ENCODE results near the gene GP9. TPM values are rescaled to one million over a fixed set of nuclear protein-coding genes. Genes with fewer than 3 reads are reported as not detected.

GP9 gene
- total RNA-seq, 4 donors from 2014 or later = not detected

DNA sequence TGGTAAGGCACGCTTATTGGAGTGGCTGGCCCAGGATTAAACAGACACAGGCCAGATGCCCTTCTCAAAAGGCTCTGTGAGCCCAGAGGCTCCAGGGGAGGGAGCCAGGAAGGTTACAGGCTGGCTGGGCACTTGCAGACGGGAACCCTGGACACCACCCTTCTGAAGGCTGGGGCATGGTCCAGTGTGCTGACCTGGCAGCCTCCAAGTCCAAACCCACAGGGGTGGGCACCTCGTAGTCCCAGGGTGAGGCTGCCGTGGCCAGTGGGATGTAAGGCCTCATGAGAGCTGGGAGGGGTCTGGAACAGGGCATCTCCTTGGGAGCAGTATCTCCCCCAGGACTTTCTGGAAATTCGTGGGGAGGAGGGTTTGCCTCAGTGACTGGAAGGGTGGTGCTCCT is 39.9 kb upstream of the GP9 start:
- intact Hi-C loops (cut with DNase I; ENCODE audit: low total_unique reads) = no loop called here
- no peak for DNase-seq (ENCODE audit: low spot score in 2 of 2)
- H3K4me3 ChIP-seq (ENCODE audit: low read depth, poor library complexity, severe bottlenecking) = no peak overlapping the region
- TF ChIP-seq, protein P1, sequence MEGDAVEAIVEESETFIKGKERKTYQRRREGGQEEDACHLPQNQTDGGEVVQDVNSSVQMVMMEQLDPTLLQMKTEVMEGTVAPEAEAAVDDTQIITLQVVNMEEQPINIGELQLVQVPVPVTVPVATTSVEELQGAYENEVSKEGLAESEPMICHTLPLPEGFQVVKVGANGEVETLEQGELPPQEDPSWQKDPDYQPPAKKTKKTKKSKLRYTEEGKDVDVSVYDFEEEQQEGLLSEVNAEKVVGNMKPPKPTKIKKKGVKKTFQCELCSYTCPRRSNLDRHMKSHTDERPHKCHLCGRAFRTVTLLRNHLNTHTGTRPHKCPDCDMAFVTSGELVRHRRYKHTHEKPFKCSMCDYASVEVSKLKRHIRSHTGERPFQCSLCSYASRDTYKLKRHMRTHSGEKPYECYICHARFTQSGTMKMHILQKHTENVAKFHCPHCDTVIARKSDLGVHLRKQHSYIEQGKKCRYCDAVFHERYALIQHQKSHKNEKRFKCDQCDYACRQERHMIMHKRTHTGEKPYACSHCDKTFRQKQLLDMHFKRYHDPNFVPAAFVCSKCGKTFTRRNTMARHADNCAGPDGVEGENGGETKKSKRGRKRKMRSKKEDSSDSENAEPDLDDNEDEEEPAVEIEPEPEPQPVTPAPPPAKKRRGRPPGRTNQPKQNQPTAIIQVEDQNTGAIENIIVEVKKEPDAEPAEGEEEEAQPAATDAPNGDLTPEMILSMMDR (IDR thresholded peaks at IDR 0.05) = no peak
- TF ChIP-seq POLR2A (IDR thresholded peaks at IDR 0.05) = no peak
- 47 to 62% methylated on average over 5 of the region's 5 CpGs for WGBS, 2 donors

GRCh38 chr3:129021140-129021551 is 39.4 kb upstream of the GP9 start:
- intact Hi-C loops (cut with DNase I; ENCODE audit: low total_unique reads) = no loop called here
- DNase-seq (ENCODE audit: low spot score in 2 of 2) = no peak
- no peak for TF ChIP-seq POLR2A (IDR thresholded peaks at IDR 0.05)
- TF ChIP-seq, protein P1 (IDR thresholded peaks at IDR 0.05) = no peak
- H3K4me3 ChIP-seq (ENCODE audit: low read depth, poor library complexity, severe bottlenecking) = no peak overlapping the region
- 64 to 70% methylated on average over 6 of the region's 6 CpGs for WGBS, 2 donors

DNA sequence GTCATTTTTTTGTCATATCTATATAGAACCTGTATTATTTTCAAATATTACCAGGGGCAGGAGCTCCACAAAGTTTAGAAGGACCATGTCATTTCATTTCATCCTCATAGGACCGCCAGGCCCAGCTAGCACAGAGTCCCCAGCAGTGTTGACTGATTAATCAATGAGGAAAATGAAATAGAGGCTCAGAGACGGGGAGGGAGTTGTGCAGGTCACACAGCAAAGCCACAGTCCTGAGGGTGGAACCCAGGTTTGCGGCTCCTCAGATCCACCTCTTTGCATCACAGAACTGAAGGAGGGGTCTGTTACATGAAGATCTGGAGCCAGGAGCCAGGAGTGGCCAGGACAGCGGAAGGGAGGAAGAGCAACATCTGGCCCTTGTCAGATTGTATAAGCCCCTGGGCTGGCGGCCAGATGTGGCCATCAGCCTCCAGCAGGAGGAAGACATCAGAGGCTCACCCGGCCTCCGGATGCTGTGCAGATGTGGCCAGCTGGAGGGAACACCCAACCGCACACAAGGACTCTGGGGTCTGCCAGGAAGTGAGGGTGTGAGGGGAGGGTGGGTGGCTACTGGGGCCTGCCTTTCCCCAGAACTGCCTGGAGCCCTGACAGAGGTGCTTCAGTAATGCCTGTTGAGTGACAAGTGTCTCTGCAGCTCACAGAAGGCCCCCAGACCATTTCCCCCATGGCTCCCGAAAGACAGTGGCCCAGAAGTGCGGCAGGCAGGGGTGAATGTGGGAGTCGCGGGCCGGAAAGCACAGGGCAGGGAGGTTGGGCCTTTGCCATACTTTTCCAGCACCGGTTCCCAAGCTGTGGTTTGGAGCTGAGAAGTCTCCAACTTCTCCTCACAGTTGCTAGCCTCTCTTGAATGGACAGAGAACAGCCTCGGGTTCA is 38.2 kb upstream of the GP9 start:
- intact Hi-C loops (cut with DNase I; ENCODE audit: low total_unique reads) = no loop called here
- DNase-seq (ENCODE audit: low spot score in 2 of 2) = peak in 1 of 2 donors; percentile 93
- 57 to 61% methylated on average over 15 of the region's 15 CpGs for WGBS, 2 donors
- H3K4me3 ChIP-seq (ENCODE audit: low read depth, poor library complexity, severe bottlenecking) = no peak overlapping the region
- no peak for TF ChIP-seq POLR2A (IDR thresholded peaks at IDR 0.05)

DNA sequence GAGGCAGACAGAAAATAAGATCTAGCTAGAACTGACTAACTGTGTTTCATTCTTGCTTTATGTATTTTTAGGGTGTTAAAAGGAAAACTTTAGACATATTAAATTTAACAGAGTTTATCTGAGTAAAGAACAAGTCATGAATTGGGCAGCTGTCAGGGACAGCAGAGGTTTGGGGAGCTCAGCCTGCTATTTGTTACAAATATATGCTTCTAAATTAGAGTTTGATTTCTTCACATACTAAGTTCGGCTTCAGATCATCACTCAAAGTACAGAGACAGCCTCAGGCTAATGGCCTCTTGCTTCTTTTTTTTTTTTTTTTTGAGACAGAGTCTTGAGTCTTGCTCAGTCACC is 37.6 kb upstream of the GP9 start:
- H3K4me3 ChIP-seq (ENCODE audit: low read depth, poor library complexity, severe bottlenecking) = no peak overlapping the region
- 52 to 58% methylated on average over 1 of the region's 1 CpG for WGBS, 2 donors
- DNase-seq (ENCODE audit: low spot score in 2 of 2) = no peak
- TF ChIP-seq POLR2A (IDR thresholded peaks at IDR 0.05) = no peak
- TF ChIP-seq, protein P1 (IDR thresholded peaks at IDR 0.05) = no peak
- intact Hi-C loops (cut with DNase I; ENCODE audit: low total_unique reads) = no loop called here

DNA sequence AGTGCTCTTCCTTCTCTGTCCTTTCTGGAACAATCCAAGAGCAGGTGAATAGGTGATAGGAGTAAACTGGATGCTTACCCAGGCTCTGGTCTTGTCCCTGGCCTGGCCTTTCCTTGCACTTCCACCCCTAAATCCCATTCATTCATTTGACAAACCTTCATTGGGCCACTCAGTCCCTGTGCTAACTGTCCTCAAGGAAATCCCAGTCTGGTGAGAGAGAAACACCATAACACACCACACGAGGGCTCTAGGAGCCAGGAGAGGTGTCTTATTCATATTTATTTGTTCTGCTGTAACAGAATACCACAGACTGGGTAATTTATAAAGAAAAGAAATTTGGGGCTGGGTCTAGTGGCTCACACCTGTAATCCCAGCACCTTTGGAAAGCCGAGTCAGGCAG is 36.7 kb upstream of the GP9 start:
- no peak overlapping the region for H3K4me3 ChIP-seq (ENCODE audit: low read depth, poor library complexity, severe bottlenecking)
- DNase-seq (ENCODE audit: low spot score in 2 of 2) = no peak
- 86 to 95% methylated on average over 2 of the region's 2 CpGs for WGBS, 2 donors
- intact Hi-C loops (cut with DNase I; ENCODE audit: low total_unique reads) = no loop called here
- TF ChIP-seq POLR2A (IDR thresholded peaks at IDR 0.05) = no peak
- TF ChIP-seq, protein P1 (IDR thresholded peaks at IDR 0.05) = no peak

- intact Hi-C loops (cut with DNase I; ENCODE audit: low total_unique reads) = no loop called here
- no peak for TF ChIP-seq POLR2A (IDR thresholded peaks at IDR 0.05)
- no peak for DNase-seq (ENCODE audit: low spot score in 2 of 2)
- H3K4me3 ChIP-seq (ENCODE audit: low read depth, poor library complexity, severe bottlenecking) = no peak overlapping the region
- 73 to 74% methylated on average over 15 of the region's 15 CpGs for WGBS, 2 donors
These were observed 35.5 kb upstream of the GP9 start for GRCh38 chr3:129025108-129025507.
